Right lobe of liver (tissue), 4 donors: ENCODE data around the gene MARS2.

Experiments used
- CTCF ChIP-seq, 4 donors: fragments of 200-600 bp in 3 of 4; fragments of 450-650 bp in 1 of 4; IDR thresholded peaks; one replicate each; pipeline versions ENCODE4 v1.5.1 to v1.8.0; 2016 to 2022; ENCODE audit warnings: antibody characterized with exemption in 4 of 4, mild to moderate bottlenecking in 2 of 4
- POLR2A ChIP-seq: fragments of 450-650 bp; IDR thresholded peaks from one replicate; pipeline ENCODE4 v1.6.1; 2017; ENCODE audit warnings: antibody characterized with exemption, mild to moderate bottlenecking
- donor health status: DM: no; HTN: no; CAD: no.
- donor health status: DM: no; HTN: no; CAD: no.
- donor health status: DM: no; HTN: yes; CAD: no.

GRCh38 chr2:197669077-197669476, 36.1 kb upstream of the MARS2 start:
- TF ChIP-seq CTCF (IDR thresholded peaks at IDR 0.05) (no peak), POLR2A (no peak)
